Endothelial cell of umbilical vein (primary cell): ENCODE measurements around the gene CPA2.

ENCODE experiments used
- CTCF ChIP-seq, 2 donors: IDR thresholded peaks; 1 replicate in 1 of 2; 2 replicates in 1 of 2; pipeline ENCODE4 v1.5.1; 2011; ENCODE audit warnings: low read length in 2 of 2, mild to moderate bottlenecking in 2 of 2, moderate library complexity in 2 of 2, control low read depth in 1 of 2, inconsistent platforms in 1 of 2, low read depth in 1 of 2; ENCODE audit not compliant: insufficient read depth in 1 of 2; ENCODE audit errors: extremely low read depth in 1 of 2
- EZH2 ChIP-seq: IDR thresholded peaks from 2 replicates; pipeline ENCODE4 v1.6.1; 2012; ENCODE audit warnings: borderline replicate concordance, low read depth, mild to moderate bottlenecking, moderate library complexity, low read length, inconsistent platforms; ENCODE audit not compliant: severe bottlenecking
- POLR2AphosphoS5 ChIP-seq: IDR thresholded peaks from 2 replicates; pipeline ENCODE4 v1.6.1; 2012; ENCODE audit warnings: low read depth, mild to moderate bottlenecking, control low read depth, low read length, moderate library complexity; ENCODE audit not compliant: insufficient read depth

- TF ChIP-seq CTCF (IDR thresholded peaks at IDR 0.05; ENCODE audit: extremely low read depth in 1 of 2, insufficient read depth in 1 of 2, low read depth in 1 of 2, low read length in 2 of 2), result no peak
- TF ChIP-seq POLR2AphosphoS5, result no peak
- TF ChIP-seq EZH2, result no peak
Measured at GRCh38 chr7:130279286-130279685, 12.6 kb downstream of the CPA2 start.
